ENCODE data around the gene NCEH1. TPM values are rescaled to one million over a fixed set of nuclear protein-coding genes. Genes with fewer than 3 reads are reported as not detected.

NCEH1 gene
- total RNA-seq, 1 donor from 2014 or later, result 1.6 TPM

DNA sequence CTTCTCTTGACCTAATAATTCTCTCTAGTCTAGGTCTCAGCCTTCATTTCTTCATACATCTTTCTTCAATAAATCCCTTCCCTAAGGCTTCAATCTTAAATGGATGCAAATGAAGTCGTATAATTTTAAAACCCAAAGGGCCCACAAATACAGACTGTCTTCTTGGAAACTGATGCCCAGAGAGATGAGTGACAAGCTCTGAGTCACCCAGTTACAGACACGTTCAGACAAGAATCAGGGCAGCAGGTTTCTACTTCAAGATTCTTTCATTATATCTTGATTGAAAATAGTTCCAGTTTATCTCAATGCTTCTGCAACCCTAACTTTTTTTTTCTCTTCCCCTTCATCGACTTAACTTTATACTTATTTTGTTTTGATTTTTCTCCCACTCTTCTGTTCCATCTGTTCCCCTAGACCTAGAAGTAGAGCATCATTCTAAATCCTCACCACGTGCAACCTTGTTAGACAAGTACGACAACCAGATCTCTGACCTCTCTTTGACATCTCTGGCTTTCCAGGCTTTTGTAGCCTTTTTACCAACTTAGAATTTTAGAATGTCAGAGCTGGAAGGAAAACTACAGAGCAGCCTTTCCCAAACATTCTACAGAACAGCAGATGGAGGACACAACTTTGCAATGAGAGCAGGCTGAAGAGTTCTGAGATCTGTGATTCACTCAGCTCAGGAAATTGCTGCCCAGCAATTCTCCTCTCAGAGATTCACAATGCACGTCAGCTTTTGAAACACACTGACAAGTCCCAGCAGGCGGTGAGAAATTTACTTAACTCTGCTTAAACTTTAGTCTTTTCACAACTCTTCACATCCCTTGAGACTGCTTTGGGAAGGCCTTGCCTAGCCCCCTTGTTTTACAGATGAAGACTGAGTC, 25.3 kb downstream of the NCEH1 start:
- Mint-ChIP-seq H3K36me3 (no peaks in the 10 kb centered on the region), H3K4me1 (peaks cover 4% of the 10 kb centered on the region), H3K9me3 (no peaks in the 10 kb centered on the region), H3K4me3 (no peak overlapping the region), H3K27me3 (ENCODE audit: low read depth) (no peaks in the 10 kb centered on the region), H3K27ac (no peak overlapping the region)
- TF ChIP-seq, protein P1, sequence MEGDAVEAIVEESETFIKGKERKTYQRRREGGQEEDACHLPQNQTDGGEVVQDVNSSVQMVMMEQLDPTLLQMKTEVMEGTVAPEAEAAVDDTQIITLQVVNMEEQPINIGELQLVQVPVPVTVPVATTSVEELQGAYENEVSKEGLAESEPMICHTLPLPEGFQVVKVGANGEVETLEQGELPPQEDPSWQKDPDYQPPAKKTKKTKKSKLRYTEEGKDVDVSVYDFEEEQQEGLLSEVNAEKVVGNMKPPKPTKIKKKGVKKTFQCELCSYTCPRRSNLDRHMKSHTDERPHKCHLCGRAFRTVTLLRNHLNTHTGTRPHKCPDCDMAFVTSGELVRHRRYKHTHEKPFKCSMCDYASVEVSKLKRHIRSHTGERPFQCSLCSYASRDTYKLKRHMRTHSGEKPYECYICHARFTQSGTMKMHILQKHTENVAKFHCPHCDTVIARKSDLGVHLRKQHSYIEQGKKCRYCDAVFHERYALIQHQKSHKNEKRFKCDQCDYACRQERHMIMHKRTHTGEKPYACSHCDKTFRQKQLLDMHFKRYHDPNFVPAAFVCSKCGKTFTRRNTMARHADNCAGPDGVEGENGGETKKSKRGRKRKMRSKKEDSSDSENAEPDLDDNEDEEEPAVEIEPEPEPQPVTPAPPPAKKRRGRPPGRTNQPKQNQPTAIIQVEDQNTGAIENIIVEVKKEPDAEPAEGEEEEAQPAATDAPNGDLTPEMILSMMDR (IDR thresholded peaks at IDR 0.05; ENCODE audit: unreplicated experiment), result no peak
- no peak for DNase-seq (ENCODE audit: low spot score in 2 of 2, unreplicated experiment in 2 of 2)

DNA sequence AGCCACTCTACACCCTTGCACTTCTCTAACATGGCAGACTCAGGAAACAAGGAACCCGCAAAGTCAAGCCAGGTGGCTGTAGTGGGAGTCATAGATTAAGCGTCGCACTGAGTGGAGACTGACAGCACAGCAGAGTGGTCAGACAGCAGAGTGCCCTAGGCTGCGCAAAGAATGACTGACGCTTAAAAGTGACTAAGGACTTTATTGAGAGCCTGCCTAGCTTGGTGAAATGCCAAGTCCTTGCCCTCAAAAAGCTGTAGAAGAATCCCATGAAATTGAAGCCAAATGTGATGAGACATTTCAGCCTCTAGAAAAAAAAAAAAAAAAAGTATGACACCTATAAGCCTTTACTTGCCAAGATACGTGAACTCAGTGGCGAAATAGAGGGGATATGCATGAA, 30.2 kb downstream of the NCEH1 start:
- TF ChIP-seq, protein P1 (IDR thresholded peaks at IDR 0.05; ENCODE audit: unreplicated experiment), result no peak
- Mint-ChIP-seq H3K9me3 (no peaks in the 10 kb centered on the region), H3K36me3 (no peaks in the 10 kb centered on the region), H3K27me3 (ENCODE audit: low read depth) (no peaks in the 10 kb centered on the region), H3K4me3 (no peak overlapping the region), H3K4me1 (peaks cover 16% of the 10 kb centered on the region), H3K27ac (no peak overlapping the region)
- no peak for DNase-seq (ENCODE audit: low spot score in 2 of 2, unreplicated experiment in 2 of 2)

DNA sequence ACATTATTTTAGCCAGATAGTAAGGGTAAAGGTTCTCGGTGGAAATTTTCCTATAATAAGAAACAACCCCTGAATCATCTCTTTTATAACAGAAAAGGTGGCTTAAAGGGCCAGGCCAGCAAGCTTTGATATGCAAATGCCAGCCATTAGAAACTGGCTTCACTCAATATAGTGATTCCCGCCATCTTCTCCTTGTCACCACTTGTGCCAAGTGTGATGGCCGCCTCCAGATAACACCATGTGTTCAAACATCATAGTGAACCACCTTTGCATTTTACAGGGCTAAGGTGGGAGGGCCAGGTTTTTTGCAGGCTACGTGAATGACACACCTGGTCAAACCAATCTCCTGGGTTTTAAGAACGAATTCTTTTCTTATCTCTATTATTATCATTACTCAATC, 31.3 kb downstream of the NCEH1 start:
- DNase-seq (ENCODE audit: low spot score in 2 of 2, unreplicated experiment in 2 of 2), result no peak
- Mint-ChIP-seq H3K4me1 (peaks cover 13% of the 10 kb centered on the region), H3K9me3 (no peaks in the 10 kb centered on the region), H3K27ac (no peak overlapping the region), H3K36me3 (no peaks in the 10 kb centered on the region), H3K27me3 (ENCODE audit: low read depth) (no peaks in the 10 kb centered on the region), H3K4me3 (no peak overlapping the region)
- TF ChIP-seq, protein P1 (IDR thresholded peaks at IDR 0.05; ENCODE audit: unreplicated experiment), result no peak

DNA sequence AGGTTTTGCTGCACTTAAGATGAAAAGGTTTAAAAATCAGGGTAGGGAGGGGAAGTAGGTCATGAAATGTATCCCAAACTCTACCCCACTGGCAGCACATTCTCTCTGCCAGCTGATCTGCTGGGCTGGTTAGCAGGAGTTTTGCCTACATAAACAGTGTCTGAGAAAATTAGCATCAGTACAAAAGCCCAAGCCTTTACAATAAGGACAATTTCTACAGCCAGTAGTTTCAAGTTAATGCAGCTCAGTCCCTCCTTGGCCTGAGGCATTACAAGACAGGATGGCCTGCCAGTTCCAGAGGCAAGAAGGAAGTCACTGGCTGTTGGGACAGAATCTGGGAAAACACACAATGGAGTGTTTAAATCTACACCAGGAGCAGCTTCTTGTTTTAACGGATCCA, 32.8 kb downstream of the NCEH1 start:
- TF ChIP-seq, protein P1 (IDR thresholded peaks at IDR 0.05; ENCODE audit: unreplicated experiment), result no peak
- Mint-ChIP-seq H3K4me1 (peaks cover 13% of the 10 kb centered on the region), H3K9me3 (no peaks in the 10 kb centered on the region), H3K27ac (no peak overlapping the region), H3K4me3 (peak overlapping the region; percentile 28), H3K36me3 (no peaks in the 10 kb centered on the region), H3K27me3 (ENCODE audit: low read depth) (no peaks in the 10 kb centered on the region)
- no peak for DNase-seq (ENCODE audit: low spot score in 2 of 2, unreplicated experiment in 2 of 2)

DNA sequence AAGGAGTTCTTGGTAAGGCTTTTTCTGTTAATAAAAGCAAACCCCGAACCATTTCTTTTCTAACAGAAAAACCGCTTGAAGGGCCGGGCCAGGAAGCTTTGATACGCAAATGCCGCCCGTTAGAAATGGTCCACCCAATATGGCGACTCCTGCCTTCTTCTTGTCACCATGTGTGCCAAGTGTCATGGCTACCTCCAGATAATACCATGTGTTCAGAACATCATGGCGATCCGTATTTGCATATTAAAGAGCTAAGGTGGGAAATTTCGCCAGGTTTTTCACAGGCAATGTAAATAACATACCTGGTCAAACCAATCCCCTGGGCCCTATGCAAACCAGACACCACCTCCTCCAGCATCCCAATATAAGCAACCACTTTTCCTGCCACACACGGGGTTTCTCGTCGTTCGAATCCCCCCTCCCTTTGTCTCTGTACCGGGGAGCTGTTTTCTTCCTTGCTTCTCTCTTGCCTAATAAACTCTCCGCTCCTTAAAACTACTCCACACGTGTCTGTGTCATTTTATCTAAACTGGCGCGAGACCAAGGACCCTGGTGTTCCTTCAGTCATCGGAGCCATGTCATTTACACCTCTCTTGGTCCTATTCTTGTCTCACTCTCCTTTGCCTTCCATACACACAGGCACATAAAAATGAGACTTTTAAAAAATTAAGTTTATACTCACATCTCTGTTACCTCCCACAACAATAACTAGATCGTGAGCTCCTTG, 34.5 kb downstream of the NCEH1 start:
- H3K27me3 Mint-ChIP-seq (ENCODE audit: low read depth), result no peaks in the 10 kb centered on the region
- H3K4me1 Mint-ChIP-seq, result peaks cover 13% of the 10 kb centered on the region
- TF ChIP-seq, protein P1 (IDR thresholded peaks at IDR 0.05; ENCODE audit: unreplicated experiment), result no peak
- H3K36me3 Mint-ChIP-seq, result no peaks in the 10 kb centered on the region
- no peaks in the 10 kb centered on the region for H3K9me3 Mint-ChIP-seq
- H3K4me3 Mint-ChIP-seq, result no peak overlapping the region
- H3K27ac Mint-ChIP-seq, result no peak overlapping the region
- no peak for DNase-seq (ENCODE audit: low spot score in 2 of 2, unreplicated experiment in 2 of 2)
